ENCODE data around the gene PTPRM.

The PTPRM gene

DNA sequence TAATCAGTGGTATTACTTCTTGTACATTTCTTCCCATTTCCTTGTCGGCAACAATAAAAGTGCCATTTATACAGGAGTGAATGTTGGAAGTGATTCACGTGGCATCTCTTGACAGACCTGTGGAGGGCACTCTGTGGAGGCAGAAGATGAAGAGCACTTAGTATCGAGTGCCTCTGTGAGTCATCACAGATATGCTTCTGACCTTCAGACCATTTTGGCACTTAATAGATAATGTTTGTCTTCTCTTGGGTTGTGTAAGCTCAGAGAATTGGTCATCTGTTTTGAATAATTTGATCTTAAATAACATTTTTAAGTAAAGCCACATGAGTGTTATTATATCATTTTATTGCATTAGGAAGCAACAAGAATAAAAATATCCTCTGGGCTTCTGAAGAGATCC is 305.5 kb downstream of the PTPRM start:
- Histone ChIP-seq H4K20me1 (ENCODE audit: control insufficient read depth, insufficient read depth, low read depth, low read length) (no peaks in the 10 kb centered on the region), H3F3A (ENCODE audit: control insufficient read depth, insufficient read depth) (no peaks in the 10 kb centered on the region), H3K27me3 (ENCODE audit: control insufficient read depth, low read length) (no peaks in the 10 kb centered on the region), H3K4me3 (ENCODE audit: low read length) (no peak overlapping the region), H3K4me2 (ENCODE audit: low read length) (no peak overlapping the region), H3K9me3 (ENCODE audit: control insufficient read depth, insufficient read depth, low read length) (no peaks in the 10 kb centered on the region), H3K27ac (ENCODE audit: low read depth, low read length) (no peak overlapping the region), H3K4me1 (ENCODE audit: control insufficient read depth, low read length) (no peaks in the 10 kb centered on the region), H3K79me2 (ENCODE audit: control insufficient read depth, low read length) (no peaks in the 10 kb centered on the region), H3K9me2 (replicated peaks; ENCODE audit: control insufficient read depth, low read length) (no peaks in the 10 kb centered on the region), H3K36me3 (ENCODE audit: control insufficient read depth, low read length) (no peaks in the 10 kb centered on the region)
- no peak for TF ChIP-seq EZH2phosphoT487 (IDR thresholded peaks at IDR 0.05; ENCODE audit: borderline replicate concordance, low read length)
- TF ChIP-seq, protein P1, sequence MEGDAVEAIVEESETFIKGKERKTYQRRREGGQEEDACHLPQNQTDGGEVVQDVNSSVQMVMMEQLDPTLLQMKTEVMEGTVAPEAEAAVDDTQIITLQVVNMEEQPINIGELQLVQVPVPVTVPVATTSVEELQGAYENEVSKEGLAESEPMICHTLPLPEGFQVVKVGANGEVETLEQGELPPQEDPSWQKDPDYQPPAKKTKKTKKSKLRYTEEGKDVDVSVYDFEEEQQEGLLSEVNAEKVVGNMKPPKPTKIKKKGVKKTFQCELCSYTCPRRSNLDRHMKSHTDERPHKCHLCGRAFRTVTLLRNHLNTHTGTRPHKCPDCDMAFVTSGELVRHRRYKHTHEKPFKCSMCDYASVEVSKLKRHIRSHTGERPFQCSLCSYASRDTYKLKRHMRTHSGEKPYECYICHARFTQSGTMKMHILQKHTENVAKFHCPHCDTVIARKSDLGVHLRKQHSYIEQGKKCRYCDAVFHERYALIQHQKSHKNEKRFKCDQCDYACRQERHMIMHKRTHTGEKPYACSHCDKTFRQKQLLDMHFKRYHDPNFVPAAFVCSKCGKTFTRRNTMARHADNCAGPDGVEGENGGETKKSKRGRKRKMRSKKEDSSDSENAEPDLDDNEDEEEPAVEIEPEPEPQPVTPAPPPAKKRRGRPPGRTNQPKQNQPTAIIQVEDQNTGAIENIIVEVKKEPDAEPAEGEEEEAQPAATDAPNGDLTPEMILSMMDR (IDR thresholded peaks at IDR 0.05; ENCODE audit: low read depth, low read length, poor library complexity, severe bottlenecking): no peak

DNA sequence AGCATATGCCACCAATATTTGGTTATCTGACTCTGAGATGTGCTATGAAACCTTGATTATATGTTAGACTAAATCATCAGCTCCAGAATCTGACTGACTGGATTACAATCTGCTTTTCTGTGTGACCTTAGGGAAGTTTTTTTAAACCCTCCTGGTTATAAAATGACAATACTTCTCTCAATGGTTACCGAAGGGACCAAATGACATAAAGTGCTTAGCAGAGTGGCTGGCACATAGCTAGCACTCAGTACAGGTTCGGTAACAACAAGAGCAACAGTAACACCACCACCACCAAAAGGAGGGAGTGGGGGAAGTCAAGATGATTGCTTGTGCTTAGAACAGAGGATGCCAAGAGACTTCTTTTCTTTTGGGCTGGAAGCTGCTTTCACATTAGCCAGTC is 306.2 kb downstream of the PTPRM start:
- no peaks in the 10 kb centered on the region for H3K9me2 ChIP-seq (replicated peaks; ENCODE audit: control insufficient read depth, low read length)
- TF ChIP-seq, protein P1 (IDR thresholded peaks at IDR 0.05; ENCODE audit: low read depth, low read length, poor library complexity, severe bottlenecking): no peak
- TF ChIP-seq EZH2phosphoT487 (IDR thresholded peaks at IDR 0.05; ENCODE audit: borderline replicate concordance, low read length): no peak
- H3K79me2 ChIP-seq (ENCODE audit: control insufficient read depth, low read length): no peaks in the 10 kb centered on the region
- no peaks in the 10 kb centered on the region for H3K4me1 ChIP-seq (ENCODE audit: control insufficient read depth, low read length)
- no peaks in the 10 kb centered on the region for H3F3A ChIP-seq (ENCODE audit: control insufficient read depth, insufficient read depth)
- H3K36me3 ChIP-seq (ENCODE audit: control insufficient read depth, low read length): no peaks in the 10 kb centered on the region
- no peaks in the 10 kb centered on the region for H3K9me3 ChIP-seq (ENCODE audit: control insufficient read depth, insufficient read depth, low read length)
- no peak overlapping the region for H3K4me2 ChIP-seq (ENCODE audit: low read length)
- H3K27me3 ChIP-seq (ENCODE audit: control insufficient read depth, low read length): no peaks in the 10 kb centered on the region
- no peak overlapping the region for H3K27ac ChIP-seq (ENCODE audit: low read depth, low read length)
- no peak overlapping the region for H3K4me3 ChIP-seq (ENCODE audit: low read length)
- no peaks in the 10 kb centered on the region for H4K20me1 ChIP-seq (ENCODE audit: control insufficient read depth, insufficient read depth, low read depth, low read length)

DNA sequence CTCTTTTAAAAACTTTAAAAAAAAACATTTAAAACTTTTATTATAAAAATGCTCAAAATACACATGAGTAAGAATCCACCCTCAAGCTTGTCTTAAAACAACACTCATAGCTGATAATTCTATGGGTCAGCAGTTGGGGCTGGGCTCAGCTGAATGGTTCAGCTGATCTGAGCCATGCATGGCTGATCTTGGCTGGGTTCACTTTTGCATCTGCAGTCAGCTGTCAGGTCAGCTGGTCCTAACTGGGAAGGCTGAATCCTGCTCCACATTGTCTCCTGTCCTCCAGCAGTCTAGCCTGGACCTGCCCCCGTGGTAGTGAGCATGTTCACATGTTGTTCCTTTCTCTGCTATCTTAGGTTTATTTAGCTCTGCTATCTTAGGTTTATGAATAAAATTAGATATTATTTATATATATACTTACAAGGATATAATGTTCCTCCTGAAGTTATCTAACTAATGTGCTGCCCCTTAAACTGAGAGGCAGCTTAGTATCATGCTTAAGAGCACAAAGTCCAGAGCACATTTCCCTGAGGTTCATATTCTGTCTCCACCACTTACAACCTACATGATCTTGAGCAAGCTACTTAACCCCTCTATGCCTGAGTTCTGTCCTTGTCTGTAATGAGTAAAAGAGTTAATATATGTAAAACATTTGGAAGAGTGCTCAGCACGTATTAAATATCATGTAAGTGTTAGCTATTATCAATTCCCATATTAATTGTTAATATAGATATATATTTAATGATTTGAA is 309.4 kb downstream of the PTPRM start:
- Histone ChIP-seq H3K4me2 (ENCODE audit: low read length) (no peak overlapping the region), H3K9me3 (ENCODE audit: control insufficient read depth, insufficient read depth, low read length) (no peaks in the 10 kb centered on the region), H3K36me3 (ENCODE audit: control insufficient read depth, low read length) (no peaks in the 10 kb centered on the region), H3K4me1 (ENCODE audit: control insufficient read depth, low read length) (no peaks in the 10 kb centered on the region), H3K27me3 (ENCODE audit: control insufficient read depth, low read length) (no peaks in the 10 kb centered on the region), H3K4me3 (ENCODE audit: low read length) (no peak overlapping the region), H3F3A (ENCODE audit: control insufficient read depth, insufficient read depth) (no peaks in the 10 kb centered on the region), H3K9me2 (replicated peaks; ENCODE audit: control insufficient read depth, low read length) (no peaks in the 10 kb centered on the region), H4K20me1 (ENCODE audit: control insufficient read depth, insufficient read depth, low read depth, low read length) (no peaks in the 10 kb centered on the region), H3K27ac (ENCODE audit: low read depth, low read length) (no peak overlapping the region), H3K79me2 (ENCODE audit: control insufficient read depth, low read length) (no peaks in the 10 kb centered on the region)
- TF ChIP-seq, protein P1 (IDR thresholded peaks at IDR 0.05; ENCODE audit: low read depth, low read length, poor library complexity, severe bottlenecking): no peak
- no peak for TF ChIP-seq EZH2phosphoT487 (IDR thresholded peaks at IDR 0.05; ENCODE audit: borderline replicate concordance, low read length)
